Measurements from ENCODE around the gene IL17A.
A peak's percentile ranks its signal among the peaks of the same experiment; 100 is the strongest.

Gene IL17A

DNA sequence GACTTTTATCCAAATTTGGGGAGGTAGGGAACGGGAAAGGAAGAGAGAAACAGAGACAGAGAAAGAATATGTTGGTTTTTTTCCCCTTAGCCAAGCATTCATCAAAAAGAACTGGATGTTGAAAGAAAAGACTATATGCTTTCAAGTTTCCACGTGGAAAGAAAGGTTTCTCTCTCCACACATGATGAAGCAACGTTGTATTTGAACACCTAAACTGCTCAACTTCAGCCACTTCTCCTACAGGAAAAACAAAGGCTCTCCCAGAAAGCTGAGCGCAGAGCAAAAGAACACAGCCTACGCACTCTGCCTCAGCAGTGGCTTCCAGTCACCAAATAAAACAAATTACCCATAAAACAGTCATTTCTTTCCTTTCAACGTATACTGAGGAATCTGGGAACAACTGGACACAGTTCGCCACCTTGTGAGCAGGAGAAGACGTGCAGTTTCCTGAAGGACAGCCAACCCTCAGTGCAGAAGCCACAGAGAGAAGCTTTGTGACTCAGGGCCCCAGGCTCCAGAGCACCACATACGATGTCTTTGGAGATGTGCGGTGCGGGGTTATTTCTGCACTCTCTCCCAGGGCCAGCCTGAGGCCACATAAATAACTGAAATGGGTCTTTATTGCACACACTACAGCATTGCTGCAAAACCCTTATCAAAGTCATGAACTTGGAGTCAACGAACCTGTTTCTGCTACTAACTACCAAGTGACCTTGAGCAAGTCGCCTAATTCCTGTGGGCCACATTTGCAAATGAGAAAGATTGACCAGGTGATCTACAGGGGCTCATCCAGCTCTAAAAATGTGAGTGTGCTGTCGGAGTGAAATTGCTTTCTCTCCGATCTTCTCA is 48.0 kb downstream of the IL17A start:
- DNase-seq (ENCODE audit: low read depth in 1 of 2, low spot score in 1 of 2): peak; percentile 53 to 70
- in situ Hi-C loops (cut with HindIII; ENCODE audit: low pct_unique_long_range_greater_than_20kb, low sequenced_read_pairs): no loop called here
- no peak for TF ChIP-seq JUND (IDR thresholded peaks at IDR 0.05; ENCODE audit: low read depth)
